ENCODE measurements around the gene SLC28A2.
"Not testable (repeated sequence)": the region's sequence is repeated elsewhere in the genome, so short reads cannot be mapped to it uniquely, and the experiment has no call there.

The SLC28A2 gene

GRCh38 chr15:45251888-45252287, at the start of gene SLC28A2:
Gene SLC28A2, plus strand, starts transcription at chr15:45252234. Its CDS starts 982 bp downstream, at chr15:45253216.
- DNase-seq, result no peak

- DNase-seq, result no peak
These were observed 48.9 kb upstream of the SLC28A2 start for GRCh38 chr15:45203182-45203581.

- peak; percentile 58 for DNase-seq
These were observed 46.8 kb upstream of the SLC28A2 start for GRCh38 chr15:45205192-45205591.

GRCh38 chr15:45212493-45212892, 39.5 kb upstream of the SLC28A2 start:
- no peak for DNase-seq

GRCh38 chr15:45221053-45221599, 30.9 kb upstream of the SLC28A2 start:
- DNase-seq, result no peak

GRCh38 chr15:45221967-45222366, 30.1 kb upstream of the SLC28A2 start:
- no peak for DNase-seq

GRCh38 chr15:45224621-45225217, 27.3 kb upstream of the SLC28A2 start:
- no peak for DNase-seq

- no peak for DNase-seq
These were observed 26.3 kb upstream of the SLC28A2 start for GRCh38 chr15:45225506-45226273.

- no peak for DNase-seq
These were observed 23.1 kb upstream of the SLC28A2 start for GRCh38 chr15:45228931-45229330.

- DNase-seq, result no peak
These were observed 21.6 kb upstream of the SLC28A2 start for GRCh38 chr15:45230245-45230965.

- DNase-seq, result no peak
These were observed 20.9 kb upstream of the SLC28A2 start for GRCh38 chr15:45231132-45231531.

GRCh38 chr15:45231864-45232562, 20.0 kb upstream of the SLC28A2 start:
- DNase-seq, result no peak

GRCh38 chr15:45234562-45235235, 17.3 kb upstream of the SLC28A2 start:
- no peak for DNase-seq

GRCh38 chr15:45236806-45237205, 15.2 kb upstream of the SLC28A2 start:
- not testable (repeated sequence) for DNase-seq

- DNase-seq, result peak; percentile 29
These were observed 9.7 kb upstream of the SLC28A2 start for GRCh38 chr15:45242289-45242688.

- no peak for DNase-seq
These were observed 2.8 kb upstream of the SLC28A2 start for GRCh38 chr15:45249125-45249780.

GRCh38 chr15:45253330-45253729, 1.3 kb downstream of the SLC28A2 start:
- DNase-seq, result no peak

GRCh38 chr15:45254405-45254804, 2.4 kb downstream of the SLC28A2 start:
- DNase-seq, result peak; percentile 28

- peak; percentile 64 for DNase-seq
These were observed 2.8 kb downstream of the SLC28A2 start for GRCh38 chr15:45254824-45255223.

GRCh38 chr15:45259796-45260195, 7.8 kb downstream of the SLC28A2 start:
- no peak for DNase-seq

GRCh38 chr15:45262906-45263461, 10.9 kb downstream of the SLC28A2 start:
- DNase-seq, result no peak
